ENCODE measurements around the gene ESRP2.

The ESRP2 gene

GRCh38 chr16:68259007-68259825 is 23.3 kb upstream of the ESRP2 start:
- no peak overlapping the region for H3K27ac ChIP-seq
- TF ChIP-seq CTCF (conservative IDR thresholded peaks at IDR 0.05): no peak

GRCh38 chr16:68257906-68258800 is 22.2 kb upstream of the ESRP2 start:
- no peak overlapping the region for H3K27ac ChIP-seq
- TF ChIP-seq ZFX (IDR thresholded peaks at IDR 0.05): no peak
- TF ChIP-seq CTCF (conservative IDR thresholded peaks at IDR 0.05): no peak

GRCh38 chr16:68257251-68257905 is 21.5 kb upstream of the ESRP2 start:
- H3K27ac ChIP-seq: no peak overlapping the region
- TF ChIP-seq ZFX (IDR thresholded peaks at IDR 0.05) (no peak), CTCF (conservative IDR thresholded peaks at IDR 0.05) (no peak)

GRCh38 chr16:68255712-68256111 is 19.8 kb upstream of the ESRP2 start:
- TF ChIP-seq CTCF (conservative IDR thresholded peaks at IDR 0.05): no peak
- no peak for TF ChIP-seq ZFX (IDR thresholded peaks at IDR 0.05)
- H3K27ac ChIP-seq: no peak overlapping the region

- no peak for TF ChIP-seq ZFX (IDR thresholded peaks at IDR 0.05)
- no peak for TF ChIP-seq CTCF (conservative IDR thresholded peaks at IDR 0.05)
- no peak overlapping the region for H3K27ac ChIP-seq
Observed at GRCh38 chr16:68253721-68254120, 17.8 kb upstream of the ESRP2 start.

- TF ChIP-seq ZFX (IDR thresholded peaks at IDR 0.05): no peak
- H3K27ac ChIP-seq: no peak overlapping the region
Observed at GRCh38 chr16:68252383-68252782, 16.5 kb upstream of the ESRP2 start.

GRCh38 chr16:68251832-68252231 is 15.9 kb upstream of the ESRP2 start:
- no peak overlapping the region for H3K27ac ChIP-seq
- TF ChIP-seq ZFX (IDR thresholded peaks at IDR 0.05) (no peak), CTCF (conservative IDR thresholded peaks at IDR 0.05) (no peak)
